ENCODE results near the gene BCKDK. TPM values are rescaled to one million over a fixed set of nuclear protein-coding genes. Genes with fewer than 3 reads are reported as not detected.

The BCKDK gene
- total RNA-seq, 2 experiments from 2014 or later, result 39.0 to 40.4 TPM

DNA sequence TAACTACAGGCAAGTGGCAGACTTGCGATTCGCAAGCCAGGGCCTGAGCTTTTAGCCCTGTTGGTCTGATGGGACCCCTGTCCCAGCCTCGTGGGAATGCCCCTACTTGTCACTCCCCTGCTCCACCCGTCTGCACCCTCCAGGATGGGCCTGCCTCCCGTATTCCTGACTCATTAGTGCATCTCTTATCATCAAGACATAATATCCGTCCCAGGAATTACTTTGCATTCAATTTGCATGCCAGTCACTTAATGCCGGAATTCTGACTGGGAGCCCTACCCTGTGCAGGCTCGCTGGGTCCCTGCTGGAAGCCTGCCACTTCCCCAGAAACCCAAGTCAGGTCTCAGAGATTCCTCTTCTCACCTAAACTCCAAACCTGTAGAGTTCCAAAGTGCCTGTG is 22.8 kb upstream of the BCKDK start:
- DNase-seq (ENCODE audit: low spot score), result no peak
- Histone ChIP-seq H3K4me3 (ENCODE audit: low read depth, low read length, poor library complexity, severe bottlenecking) (no peak overlapping the region), H4K20me1 (ENCODE audit: insufficient read depth, low read length) (no peaks in the 10 kb centered on the region), H3K27ac (ENCODE audit: low read depth, low read length, poor library complexity, severe bottlenecking) (no peak overlapping the region), H3K79me2 (ENCODE audit: insufficient read depth, low read depth, low read length) (no peaks in the 10 kb centered on the region), H3K9me3 (ENCODE audit: low read length) (no peaks in the 10 kb centered on the region), H3K4me1 (ENCODE audit: insufficient read depth, low read length, poor library complexity, severe bottlenecking) (no peaks in the 10 kb centered on the region), H3K9me2 (ENCODE audit: insufficient read depth, low read length) (no peaks in the 10 kb centered on the region), H2AFZ (ENCODE audit: low read length) (no peak overlapping the region), H3K36me3 (ENCODE audit: insufficient read depth, low read length) (peaks cover 64% of the 10 kb centered on the region; the same call in 1 of the 2 replicates), H3K4me2 (ENCODE audit: low read length) (no peak overlapping the region)
- TF ChIP-seq CTCF (conservative IDR thresholded peaks at IDR 0.05; ENCODE audit: low read length), result no peak
- TF ChIP-seq EZH2phosphoT487 (IDR thresholded peaks at IDR 0.05; ENCODE audit: borderline replicate concordance, low read depth, low read length), result no peak
- no TSS peak for BruUV-seq (replicated peaks)
- intact Hi-C loops (cut with micrococcal nuclease; ENCODE audit: unreplicated experiment), result no loop called here
- ChIA-PET CTCF (ENCODE audit: unreplicated experiment) (no interaction called here), POLR2A (no interaction called here)

GRCh38 chr16:31085873-31086628 is 22.1 kb upstream of the BCKDK start:
- Histone ChIP-seq H3K4me1 (ENCODE audit: insufficient read depth, low read length, poor library complexity, severe bottlenecking) (no peaks in the 10 kb centered on the region), H3K4me3 (ENCODE audit: low read depth, low read length, poor library complexity, severe bottlenecking) (no peak overlapping the region), H2AFZ (ENCODE audit: low read length) (no peak overlapping the region), H3K79me2 (ENCODE audit: insufficient read depth, low read depth, low read length) (no peaks in the 10 kb centered on the region), H3K36me3 (ENCODE audit: insufficient read depth, low read length) (peaks cover 63% of the 10 kb centered on the region), H3K4me2 (ENCODE audit: low read length) (no peak overlapping the region), H3K27ac (ENCODE audit: low read depth, low read length, poor library complexity, severe bottlenecking) (no peak overlapping the region), H3K9me2 (ENCODE audit: insufficient read depth, low read length) (no peaks in the 10 kb centered on the region), H3K9me3 (ENCODE audit: low read length) (no peaks in the 10 kb centered on the region), H4K20me1 (ENCODE audit: insufficient read depth, low read length) (no peaks in the 10 kb centered on the region)
- TF ChIP-seq EZH2phosphoT487 (IDR thresholded peaks at IDR 0.05; ENCODE audit: borderline replicate concordance, low read depth, low read length), result no peak
- TF ChIP-seq CTCF (conservative IDR thresholded peaks at IDR 0.05; ENCODE audit: low read length), result no peak
- ChIA-PET CTCF (ENCODE audit: unreplicated experiment) (no interaction called here), POLR2A (no interaction called here)
- no peak for DNase-seq (ENCODE audit: low spot score)
- no TSS peak for BruUV-seq (replicated peaks)
- intact Hi-C loops (cut with micrococcal nuclease; ENCODE audit: unreplicated experiment), result no loop called here

GRCh38 chr16:31086629-31086906 is 21.6 kb upstream of the BCKDK start:
- Histone ChIP-seq H2AFZ (ENCODE audit: low read length) (no peak overlapping the region), H3K4me1 (ENCODE audit: insufficient read depth, low read length, poor library complexity, severe bottlenecking) (no peaks in the 10 kb centered on the region), H4K20me1 (ENCODE audit: insufficient read depth, low read length) (no peaks in the 10 kb centered on the region), H3K9me2 (ENCODE audit: insufficient read depth, low read length) (no peaks in the 10 kb centered on the region), H3K9me3 (ENCODE audit: low read length) (no peaks in the 10 kb centered on the region), H3K79me2 (ENCODE audit: insufficient read depth, low read depth, low read length) (no peaks in the 10 kb centered on the region), H3K36me3 (ENCODE audit: insufficient read depth, low read length) (peaks cover 62% of the 10 kb centered on the region), H3K27ac (ENCODE audit: low read depth, low read length, poor library complexity, severe bottlenecking) (no peak overlapping the region), H3K4me3 (ENCODE audit: low read depth, low read length, poor library complexity, severe bottlenecking) (no peak overlapping the region), H3K4me2 (ENCODE audit: low read length) (no peak overlapping the region)
- intact Hi-C loops (cut with micrococcal nuclease; ENCODE audit: unreplicated experiment), result no loop called here
- no peak for TF ChIP-seq CTCF (conservative IDR thresholded peaks at IDR 0.05; ENCODE audit: low read length)
- no peak for TF ChIP-seq EZH2phosphoT487 (IDR thresholded peaks at IDR 0.05; ENCODE audit: borderline replicate concordance, low read depth, low read length)
- DNase-seq (ENCODE audit: low spot score), result no peak
- POLR2A ChIA-PET, result no interaction called here
- CTCF ChIA-PET (ENCODE audit: unreplicated experiment), result no interaction called here
- BruUV-seq (replicated peaks), result no TSS peak
